ENCODE results near the gene RMC1. TPM values are rescaled to one million over a fixed set of nuclear protein-coding genes. Genes with fewer than 3 reads are reported as not detected.
"Not testable (repeated sequence)": the region's sequence is repeated elsewhere in the genome, so short reads cannot be mapped to it uniquely, and the experiment has no call there.

Gene RMC1
- total RNA-seq, 1 experiment from 2014 or later: 31.0 TPM

DNA sequence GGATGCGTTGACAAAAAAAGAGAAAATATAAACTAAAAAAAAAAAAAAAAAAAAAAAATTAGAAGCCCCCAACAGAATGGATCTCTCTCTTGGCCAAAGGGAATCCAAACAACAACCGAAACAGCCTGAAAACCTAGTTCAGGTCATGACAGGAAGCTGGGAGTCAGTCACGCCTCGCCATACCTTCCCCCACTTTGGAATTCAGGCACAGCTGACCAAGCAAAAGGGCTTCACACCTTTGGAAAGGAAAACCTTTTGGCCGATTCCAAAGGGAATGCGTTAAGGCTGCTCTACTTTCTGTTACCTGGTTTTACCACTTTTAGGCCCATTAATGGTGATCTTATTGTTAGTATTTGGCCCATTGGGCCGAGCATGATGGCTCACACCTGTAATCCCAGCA is 17.9 kb upstream of the RMC1 start:
- DNase-seq: no peak
- no TSS peak for BruUV-seq (replicated peaks)
- Mint-ChIP-seq H3K36me3 (ENCODE audit: insufficient read depth, unreplicated experiment) (peaks cover 18% of the 10 kb centered on the region), H3K9me3 (ENCODE audit: low read depth, unreplicated experiment) (no peaks in the 10 kb centered on the region), H3K27ac (ENCODE audit: unreplicated experiment) (no peak overlapping the region), H3K4me3 (ENCODE audit: low read depth, unreplicated experiment) (no peak overlapping the region), H3K4me1 (ENCODE audit: low read depth, unreplicated experiment) (peaks cover 14% of the 10 kb centered on the region), H3K27me3 (ENCODE audit: unreplicated experiment) (no peaks in the 10 kb centered on the region)
- CTCF ChIA-PET: interaction anchor here (0.7 kb wide), 2 partner anchors 209 to 751 kb away, joined by 6 to 7 read pairs; no protein-coding TSS in a partner anchor
- intact Hi-C loops (cut with micrococcal nuclease; ENCODE audit: unreplicated experiment): no loop called here
- TF ChIP-seq, protein P1, sequence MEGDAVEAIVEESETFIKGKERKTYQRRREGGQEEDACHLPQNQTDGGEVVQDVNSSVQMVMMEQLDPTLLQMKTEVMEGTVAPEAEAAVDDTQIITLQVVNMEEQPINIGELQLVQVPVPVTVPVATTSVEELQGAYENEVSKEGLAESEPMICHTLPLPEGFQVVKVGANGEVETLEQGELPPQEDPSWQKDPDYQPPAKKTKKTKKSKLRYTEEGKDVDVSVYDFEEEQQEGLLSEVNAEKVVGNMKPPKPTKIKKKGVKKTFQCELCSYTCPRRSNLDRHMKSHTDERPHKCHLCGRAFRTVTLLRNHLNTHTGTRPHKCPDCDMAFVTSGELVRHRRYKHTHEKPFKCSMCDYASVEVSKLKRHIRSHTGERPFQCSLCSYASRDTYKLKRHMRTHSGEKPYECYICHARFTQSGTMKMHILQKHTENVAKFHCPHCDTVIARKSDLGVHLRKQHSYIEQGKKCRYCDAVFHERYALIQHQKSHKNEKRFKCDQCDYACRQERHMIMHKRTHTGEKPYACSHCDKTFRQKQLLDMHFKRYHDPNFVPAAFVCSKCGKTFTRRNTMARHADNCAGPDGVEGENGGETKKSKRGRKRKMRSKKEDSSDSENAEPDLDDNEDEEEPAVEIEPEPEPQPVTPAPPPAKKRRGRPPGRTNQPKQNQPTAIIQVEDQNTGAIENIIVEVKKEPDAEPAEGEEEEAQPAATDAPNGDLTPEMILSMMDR (IDR thresholded peaks at IDR 0.05; ENCODE audit: unreplicated experiment): no peak

DNA sequence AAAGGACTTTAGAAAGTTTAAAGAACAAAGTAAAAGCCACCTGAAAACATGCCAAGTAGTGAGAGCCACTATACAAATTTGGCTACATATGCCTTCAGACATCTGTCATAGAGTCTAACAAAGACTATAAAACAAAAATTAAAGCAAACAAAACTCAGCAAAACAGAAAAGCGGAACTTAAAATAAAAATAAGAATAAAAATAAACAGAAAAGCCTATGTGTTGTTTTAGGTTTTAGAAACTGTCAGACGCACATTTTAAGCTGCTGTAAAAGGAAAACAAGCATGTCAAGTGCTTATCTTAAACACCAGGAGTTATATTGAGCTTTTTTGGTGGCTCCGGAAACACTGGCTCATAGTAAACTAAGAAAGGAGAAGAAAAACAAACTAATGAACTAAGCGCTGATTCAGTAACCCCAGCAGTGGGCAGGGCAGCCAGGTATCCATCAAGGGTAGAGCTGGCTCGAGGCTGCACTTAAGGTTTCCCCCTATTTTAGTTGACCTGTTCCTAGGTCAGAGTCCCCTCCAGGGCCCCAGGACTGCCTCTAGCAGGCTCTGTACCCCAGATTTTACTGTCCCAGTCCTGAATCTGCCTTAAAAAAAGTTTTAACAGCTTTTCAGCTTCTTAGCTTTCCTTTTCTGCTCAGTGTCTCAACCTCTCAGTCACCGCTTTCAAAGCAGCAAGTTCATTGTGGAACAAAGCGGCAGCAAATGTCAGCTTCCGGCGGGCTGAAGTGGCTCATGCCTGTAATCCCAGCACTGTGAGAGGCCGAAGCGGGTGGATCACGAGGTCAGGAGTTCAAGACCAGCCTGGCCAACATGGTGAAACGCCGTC is 15.4 kb upstream of the RMC1 start:
- no TSS peak for BruUV-seq (replicated peaks)
- DNase-seq: peak; percentile 15
- H3K27me3 Mint-ChIP-seq (ENCODE audit: unreplicated experiment): no peaks in the 10 kb centered on the region
- H3K4me3 Mint-ChIP-seq (ENCODE audit: low read depth, unreplicated experiment): no peak overlapping the region
- peaks cover 14% of the 10 kb centered on the region for H3K4me1 Mint-ChIP-seq (ENCODE audit: low read depth, unreplicated experiment)
- no peaks in the 10 kb centered on the region for H3K9me3 Mint-ChIP-seq (ENCODE audit: low read depth, unreplicated experiment)
- peaks cover 4% of the 10 kb centered on the region for H3K36me3 Mint-ChIP-seq (ENCODE audit: insufficient read depth, unreplicated experiment)
- CTCF ChIA-PET: interaction anchor here (2.2 kb wide), 1 partner anchor 11 kb away, joined by 8 read pairs; no protein-coding TSS in a partner anchor
- intact Hi-C loops (cut with micrococcal nuclease; ENCODE audit: unreplicated experiment): no loop called here
- no peak overlapping the region for H3K27ac Mint-ChIP-seq (ENCODE audit: unreplicated experiment)
- TF ChIP-seq, protein P1 (IDR thresholded peaks at IDR 0.05; ENCODE audit: unreplicated experiment): no peak

DNA sequence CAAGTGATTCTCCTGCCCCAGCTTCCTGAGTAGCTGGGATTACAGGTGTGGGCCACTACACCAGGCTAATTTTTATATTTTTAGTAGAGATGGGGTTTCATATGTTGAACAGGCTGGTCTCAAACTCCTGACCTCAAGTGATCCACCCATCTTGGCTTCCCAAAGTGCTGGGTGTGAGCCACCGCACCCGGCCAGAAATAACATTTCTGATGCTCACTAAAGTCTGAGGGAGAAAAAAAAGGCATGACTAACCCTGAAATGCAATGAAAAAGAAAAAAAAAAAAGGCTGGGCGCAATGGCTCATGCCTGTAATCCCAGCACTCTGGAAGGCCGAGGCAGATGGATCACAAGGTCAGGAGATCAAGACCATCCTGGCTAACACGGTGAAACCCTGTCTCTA is 13.7 kb upstream of the RMC1 start:
- CTCF ChIA-PET: interaction anchor here (0.7 kb wide), 1 partner anchor 106 kb away, joined by 4 read pairs; no protein-coding TSS in a partner anchor
- peaks cover 14% of the 10 kb centered on the region for H3K4me1 Mint-ChIP-seq (ENCODE audit: low read depth, unreplicated experiment)
- H3K9me3 Mint-ChIP-seq (ENCODE audit: low read depth, unreplicated experiment); H3K4me3 Mint-ChIP-seq (ENCODE audit: low read depth, unreplicated experiment); BruUV-seq (replicated peaks); H3K27me3 Mint-ChIP-seq (ENCODE audit: unreplicated experiment); H3K27ac Mint-ChIP-seq (ENCODE audit: unreplicated experiment); DNase-seq; H3K36me3 Mint-ChIP-seq (ENCODE audit: insufficient read depth, unreplicated experiment); intact Hi-C loops (cut with micrococcal nuclease; ENCODE audit: unreplicated experiment): not testable (repeated sequence)

DNA sequence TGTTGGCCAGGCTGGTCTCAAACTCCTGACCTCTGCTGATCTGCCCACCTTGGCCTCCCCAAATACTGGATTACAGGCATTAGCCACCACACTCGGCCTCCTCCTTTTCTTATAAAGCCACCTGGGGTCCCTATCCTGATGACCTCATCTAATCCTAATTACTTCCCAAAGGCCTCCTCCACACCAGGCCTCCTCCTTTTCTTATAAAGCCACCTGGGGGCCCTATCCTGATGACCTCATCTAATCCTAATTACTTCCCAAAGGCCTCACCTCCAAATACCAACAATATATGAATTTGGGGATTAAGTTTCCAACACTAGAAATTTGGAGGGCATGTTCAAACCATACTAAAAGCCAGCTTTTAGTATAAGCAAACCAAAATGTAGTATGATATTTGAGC is 9.7 kb upstream of the RMC1 start:
- DNase-seq: no peak
- Mint-ChIP-seq H3K4me3 (ENCODE audit: low read depth, unreplicated experiment) (no peak overlapping the region), H3K4me1 (ENCODE audit: low read depth, unreplicated experiment) (peaks cover 8% of the 10 kb centered on the region), H3K36me3 (ENCODE audit: insufficient read depth, unreplicated experiment) (no peaks in the 10 kb centered on the region), H3K27me3 (ENCODE audit: unreplicated experiment) (no peaks in the 10 kb centered on the region), H3K9me3 (ENCODE audit: low read depth, unreplicated experiment) (no peaks in the 10 kb centered on the region), H3K27ac (ENCODE audit: unreplicated experiment) (no peak overlapping the region)
- TF ChIP-seq, protein P1 (IDR thresholded peaks at IDR 0.05; ENCODE audit: unreplicated experiment): no peak
- no TSS peak for BruUV-seq (replicated peaks)
- intact Hi-C loops (cut with micrococcal nuclease; ENCODE audit: unreplicated experiment): no loop called here
- CTCF ChIA-PET: no interaction called here

DNA sequence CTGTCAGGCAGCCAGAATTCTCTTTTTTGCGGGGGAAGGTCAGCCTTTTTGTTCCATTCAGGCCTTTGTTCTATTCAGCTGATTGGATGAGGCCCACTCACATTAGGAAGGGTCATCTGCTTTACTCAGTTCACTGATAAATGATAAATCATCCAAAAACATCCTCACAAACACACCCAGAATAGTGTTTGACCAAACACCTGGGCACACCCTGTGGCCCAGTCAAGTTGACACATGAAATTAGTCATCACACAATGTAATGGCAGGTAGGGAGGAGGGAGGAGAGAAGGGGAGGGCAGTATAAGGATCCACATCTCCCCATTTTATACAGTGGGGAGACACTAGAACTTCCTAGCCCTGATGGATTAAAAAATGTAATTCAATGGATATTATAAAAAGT is 8.3 kb upstream of the RMC1 start:
- no TSS peak for BruUV-seq (replicated peaks)
- TF ChIP-seq, protein P1 (IDR thresholded peaks at IDR 0.05; ENCODE audit: unreplicated experiment): no peak
- CTCF ChIA-PET: no interaction called here
- intact Hi-C loops (cut with micrococcal nuclease; ENCODE audit: unreplicated experiment): loop anchor here (5.0 kb wide), 1 partner anchor 207 kb away; no protein-coding TSS in a partner anchor
- DNase-seq: peak; percentile 15
- no peaks in the 10 kb centered on the region for H3K27me3 Mint-ChIP-seq (ENCODE audit: unreplicated experiment)
- no peak overlapping the region for H3K27ac Mint-ChIP-seq (ENCODE audit: unreplicated experiment)
- H3K4me3 Mint-ChIP-seq (ENCODE audit: low read depth, unreplicated experiment): no peak overlapping the region
- no peaks in the 10 kb centered on the region for H3K36me3 Mint-ChIP-seq (ENCODE audit: insufficient read depth, unreplicated experiment)
- H3K9me3 Mint-ChIP-seq (ENCODE audit: low read depth, unreplicated experiment): no peaks in the 10 kb centered on the region
- peaks cover 8% of the 10 kb centered on the region for H3K4me1 Mint-ChIP-seq (ENCODE audit: low read depth, unreplicated experiment)

All from Calu3 (cell line).